Right hindlimb (tissue), 1 donor: ENCODE results near the gene MPP2.
A peak's percentile ranks its signal among the peaks of the same experiment; 100 is the strongest.
"Not testable (repeated sequence)": the region's sequence is repeated elsewhere in the genome, so short reads cannot be mapped to it uniquely, and the experiment has no call there.

Source experiments
- DNase-seq: peaks from one replicate; pipeline ENCODE4 v3.0.0-alpha.2; 2018

The MPP2 gene

GRCh38 chr17:43900858-43901754 is 6.2 kb downstream of the MPP2 start:
- no peak for DNase-seq

- peak; percentile 92 for DNase-seq
Observed at GRCh38 chr17:43900183-43900857, 7.0 kb downstream of the MPP2 start.

- DNase-seq, result no peak
Observed at GRCh38 chr17:43898446-43898845, 8.9 kb downstream of the MPP2 start.

GRCh38 chr17:43897831-43898230 is 9.5 kb downstream of the MPP2 start:
- no peak for DNase-seq

- DNase-seq, result not testable (repeated sequence)
Observed at GRCh38 chr17:43894494-43894893, 12.8 kb downstream of the MPP2 start.

- no peak for DNase-seq
Observed at GRCh38 chr17:43892647-43892952, 14.7 kb downstream of the MPP2 start.

- DNase-seq, result no peak
Observed at GRCh38 chr17:43891851-43892646, 15.3 kb downstream of the MPP2 start.

- no peak for DNase-seq
Observed at GRCh38 chr17:43890240-43890639, 17.1 kb downstream of the MPP2 start.

- DNase-seq, result no peak
Observed at GRCh38 chr17:43888548-43888947, 18.8 kb downstream of the MPP2 start.

GRCh38 chr17:43882761-43883415 is 24.4 kb downstream of the MPP2 start:
- DNase-seq, result no peak

- no peak for DNase-seq
Observed at GRCh38 chr17:43881758-43882505, 25.4 kb downstream of the MPP2 start.

- DNase-seq, result no peak
Observed at GRCh38 chr17:43881181-43881580, 26.2 kb downstream of the MPP2 start.

GRCh38 chr17:43880420-43880991 is 26.8 kb downstream of the MPP2 start:
- DNase-seq, result peak; percentile 74

GRCh38 chr17:43879723-43880419 is 27.5 kb downstream of the MPP2 start:
- no peak for DNase-seq

GRCh38 chr17:43878260-43879175 is 28.8 kb downstream of the MPP2 start:
- peak; percentile 87 for DNase-seq

- DNase-seq, result no peak
Observed at GRCh38 chr17:43877451-43878155, 29.7 kb downstream of the MPP2 start.

GRCh38 chr17:43877031-43877430 is 30.3 kb downstream of the MPP2 start:
- DNase-seq, result no peak

GRCh38 chr17:43875476-43876147 is 31.7 kb downstream of the MPP2 start:
- DNase-seq, result no peak

GRCh38 chr17:43874293-43874692 is 33.0 kb downstream of the MPP2 start:
- DNase-seq, result no peak
